ENCODE results near the gene B4GALT3. TPM values are rescaled to one million over a fixed set of nuclear protein-coding genes. Genes with fewer than 3 reads are reported as not detected.
A peak's percentile ranks its signal among the peaks of the same experiment; 100 is the strongest.

B4GALT3 gene
- total RNA-seq, 2 donors from 2014 or later: 36.4 to 145 TPM

DNA sequence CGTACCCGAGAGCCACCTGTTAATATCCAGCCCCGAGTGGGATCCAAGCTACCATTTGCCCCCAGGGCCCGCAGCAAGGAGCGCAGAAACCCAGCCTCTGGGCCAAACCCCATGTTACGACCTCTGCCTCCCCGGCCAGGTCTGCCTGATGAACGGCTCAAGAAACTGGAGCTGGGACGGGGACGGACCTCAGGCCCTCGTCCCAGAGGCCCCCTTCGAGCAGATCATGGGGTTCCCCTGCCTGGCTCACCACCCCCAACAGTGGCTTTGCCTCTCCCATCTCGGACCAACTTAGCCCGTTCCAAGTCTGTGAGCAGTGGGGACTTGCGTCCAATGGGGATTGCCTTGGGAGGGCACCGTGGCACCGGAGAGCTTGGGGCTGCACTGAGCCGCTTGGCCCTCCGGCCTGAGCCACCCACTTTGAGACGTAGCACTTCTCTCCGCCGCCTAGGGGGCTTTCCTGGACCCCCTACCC, 16.6 kb downstream of the B4GALT3 start:
- TF ChIP-seq, protein P1, sequence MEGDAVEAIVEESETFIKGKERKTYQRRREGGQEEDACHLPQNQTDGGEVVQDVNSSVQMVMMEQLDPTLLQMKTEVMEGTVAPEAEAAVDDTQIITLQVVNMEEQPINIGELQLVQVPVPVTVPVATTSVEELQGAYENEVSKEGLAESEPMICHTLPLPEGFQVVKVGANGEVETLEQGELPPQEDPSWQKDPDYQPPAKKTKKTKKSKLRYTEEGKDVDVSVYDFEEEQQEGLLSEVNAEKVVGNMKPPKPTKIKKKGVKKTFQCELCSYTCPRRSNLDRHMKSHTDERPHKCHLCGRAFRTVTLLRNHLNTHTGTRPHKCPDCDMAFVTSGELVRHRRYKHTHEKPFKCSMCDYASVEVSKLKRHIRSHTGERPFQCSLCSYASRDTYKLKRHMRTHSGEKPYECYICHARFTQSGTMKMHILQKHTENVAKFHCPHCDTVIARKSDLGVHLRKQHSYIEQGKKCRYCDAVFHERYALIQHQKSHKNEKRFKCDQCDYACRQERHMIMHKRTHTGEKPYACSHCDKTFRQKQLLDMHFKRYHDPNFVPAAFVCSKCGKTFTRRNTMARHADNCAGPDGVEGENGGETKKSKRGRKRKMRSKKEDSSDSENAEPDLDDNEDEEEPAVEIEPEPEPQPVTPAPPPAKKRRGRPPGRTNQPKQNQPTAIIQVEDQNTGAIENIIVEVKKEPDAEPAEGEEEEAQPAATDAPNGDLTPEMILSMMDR (IDR thresholded peaks at IDR 0.05): no peak
- H3K27me3 ChIP-seq (replicated peaks; ENCODE audit: insufficient read depth): no peaks in the 10 kb centered on the region
- no peak overlapping the region for H3K4me3 ChIP-seq
- ATAC-seq (ENCODE audit: insufficient number of reproducible peaks, low FRiP score, low read depth) (no peak), DNase-seq (ENCODE audit: low spot score) (no peak)
- no peak overlapping the region for H3K27ac ChIP-seq
- no peaks in the 10 kb centered on the region for H3K9me3 ChIP-seq
- H3K36me3 ChIP-seq: peaks cover 7% of the 10 kb centered on the region
- H3K4me1 ChIP-seq (ENCODE audit: control insufficient read depth in 1 of 2, low read depth in 2 of 2): peaks cover 23 to 36% of the 10 kb centered on the region in 2 donors

DNA sequence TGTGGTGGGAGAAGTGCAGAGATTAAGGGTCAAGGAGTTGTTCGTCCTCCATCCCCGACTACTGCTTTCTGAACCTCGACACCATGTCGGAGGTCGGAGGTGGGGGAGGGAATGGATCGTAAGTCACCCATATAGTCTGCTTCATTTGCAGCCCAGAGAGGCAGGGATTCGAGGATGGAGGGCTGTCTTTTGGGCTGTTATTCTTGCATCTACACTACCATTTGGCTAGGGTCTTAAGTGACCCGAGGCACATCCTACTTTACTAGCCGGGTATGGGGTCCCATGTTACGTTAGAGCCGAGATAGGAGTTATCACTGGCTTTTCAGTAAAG, 17.4 kb downstream of the B4GALT3 start:
- no peak for ATAC-seq (ENCODE audit: insufficient number of reproducible peaks, low FRiP score, low read depth)
- peaks cover 17 to 34% of the 10 kb centered on the region in 2 donors for H3K4me1 ChIP-seq (ENCODE audit: control insufficient read depth in 1 of 2, low read depth in 2 of 2)
- TF ChIP-seq, protein P1 (IDR thresholded peaks at IDR 0.05): no peak

DNA sequence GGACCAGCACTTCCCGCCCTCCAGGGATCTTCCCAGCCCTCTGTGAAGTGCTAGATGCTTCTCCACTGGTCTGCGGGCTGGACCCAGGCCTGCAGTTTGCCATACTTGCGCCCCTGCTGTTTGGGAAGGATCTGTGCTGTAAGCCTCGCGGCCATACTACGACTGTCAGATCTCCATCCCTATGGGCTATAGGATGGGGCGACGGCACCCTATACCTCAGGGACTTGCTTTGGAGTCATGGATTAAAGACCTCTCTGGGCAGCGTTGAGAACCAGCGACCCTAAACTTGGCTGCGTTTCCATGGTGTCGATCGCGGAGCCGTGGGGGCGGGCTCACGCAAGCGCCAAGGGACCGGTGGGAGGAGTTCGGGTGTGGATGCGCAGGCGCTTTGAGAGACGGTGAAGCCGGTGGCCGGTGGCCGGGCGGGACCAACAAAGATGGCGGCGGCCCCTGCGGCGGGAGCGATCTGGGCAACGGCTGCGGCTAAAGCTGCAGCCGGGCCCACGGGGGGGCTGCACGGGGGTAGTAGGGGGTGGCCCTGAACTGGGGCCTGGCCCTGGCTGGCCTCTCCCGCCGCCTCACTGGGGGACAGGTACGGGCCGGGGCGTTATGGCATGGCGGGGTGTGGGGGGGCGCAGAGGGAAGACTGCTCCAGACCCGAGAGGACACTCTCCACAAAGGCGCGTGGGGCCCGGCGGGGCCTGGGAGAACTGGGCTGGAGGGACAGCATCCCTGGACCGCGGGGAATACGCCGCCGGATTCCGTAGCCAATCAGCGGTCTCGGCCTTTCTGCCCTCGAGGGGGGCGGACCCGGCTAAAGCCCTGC, 18.0 kb downstream of the B4GALT3 start, which contains the start of gene USP21:
Gene USP21 (plus strand): TSS at position 414 of the 826 bp plus-strand sequence. CDS start 1,141 bp downstream, outside the sequence.
- no peaks in the 10 kb centered on the region for H3K9me3 ChIP-seq
- TF ChIP-seq, protein P1 (IDR thresholded peaks at IDR 0.05): no peak
- H3K4me1 ChIP-seq (ENCODE audit: control insufficient read depth in 1 of 2, low read depth in 2 of 2): peaks cover 21 to 39% of the 10 kb centered on the region in 2 donors
- peak within 1 kb of the TSS; percentile 70 to 79 for H3K27ac ChIP-seq
- peak; percentile 67 for ATAC-seq (ENCODE audit: insufficient number of reproducible peaks, low FRiP score, low read depth)
- H3K36me3 ChIP-seq: peaks cover 7% of the 10 kb centered on the region
- H3K27me3 ChIP-seq (replicated peaks; ENCODE audit: insufficient read depth): no peaks in the 10 kb centered on the region
- peak within 1 kb of the TSS; percentile 79 for H3K4me3 ChIP-seq
- DNase-seq (ENCODE audit: low spot score): peak; percentile 67

More for the DNA sequence above, 17.4 kb downstream of the B4GALT3 start:
- no peak for DNase-seq (ENCODE audit: low spot score)
- Histone ChIP-seq H3K4me3 (peak overlapping the region; percentile 79), H3K27me3 (replicated peaks; ENCODE audit: insufficient read depth) (no peaks in the 10 kb centered on the region), H3K9me3 (no peaks in the 10 kb centered on the region), H3K27ac (peak overlapping the region; percentile 70 to 79), H3K36me3 (peaks cover 7% of the 10 kb centered on the region)

DNA sequence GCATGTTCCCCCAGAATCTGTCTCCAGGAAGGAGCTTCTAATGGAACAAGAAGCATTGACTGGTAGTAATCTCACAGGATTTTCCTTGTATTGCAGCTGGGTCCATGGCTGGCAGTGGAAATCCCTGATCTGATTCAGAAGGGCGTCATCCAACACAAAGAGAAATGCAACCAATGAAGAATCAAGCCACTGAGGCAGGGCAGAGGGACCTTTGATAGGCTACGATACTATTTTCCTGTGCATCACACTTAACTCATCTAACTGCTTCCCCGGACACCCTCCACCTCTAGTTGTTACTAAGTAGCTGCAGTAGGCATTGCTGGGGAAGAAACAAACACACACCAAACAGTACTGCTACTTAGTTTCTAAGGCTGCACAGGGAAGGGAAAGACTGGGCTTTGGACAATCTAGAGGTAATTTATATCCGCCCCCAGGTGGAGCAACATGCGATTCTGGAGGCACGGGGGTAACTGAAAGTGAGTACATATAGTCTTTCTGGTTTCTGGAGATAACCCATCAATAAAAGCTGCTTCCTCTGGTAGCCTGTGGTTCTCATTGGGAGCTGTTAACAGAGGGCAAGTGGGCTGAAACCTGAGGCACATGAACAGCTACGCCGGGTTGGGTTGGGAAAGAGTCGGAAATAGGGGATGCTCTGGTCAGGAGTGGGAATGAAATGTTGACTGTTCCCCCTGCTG, 18.8 kb downstream of the B4GALT3 start:
- DNase-seq (ENCODE audit: low spot score): no peak
- peak overlapping the region; percentile 79 for H3K4me3 ChIP-seq

More for the DNA sequence above, 18.8 kb downstream of the B4GALT3 start:
- TF ChIP-seq, protein P1 (IDR thresholded peaks at IDR 0.05): no peak
- Histone ChIP-seq H3K9me3 (no peaks in the 10 kb centered on the region), H3K27me3 (replicated peaks; ENCODE audit: insufficient read depth) (no peaks in the 10 kb centered on the region), H3K36me3 (peaks cover 7% of the 10 kb centered on the region), H3K27ac (peak overlapping the region; percentile 70 to 79), H3K4me1 (ENCODE audit: control insufficient read depth in 1 of 2, low read depth in 2 of 2) (peaks cover 21 to 39% of the 10 kb centered on the region in 2 donors)
- no peak for ATAC-seq (ENCODE audit: insufficient number of reproducible peaks, low FRiP score, low read depth)
